CD4-positive, alpha-beta T cell treated with Interleukin-10 for 1 hour (primary cell): ENCODE data around the gene USP36.

Experiments
- DNase-seq: peaks from one replicate; pipeline ENCODE4 v3.0.0-alpha.2; 2020

Gene USP36

DNA sequence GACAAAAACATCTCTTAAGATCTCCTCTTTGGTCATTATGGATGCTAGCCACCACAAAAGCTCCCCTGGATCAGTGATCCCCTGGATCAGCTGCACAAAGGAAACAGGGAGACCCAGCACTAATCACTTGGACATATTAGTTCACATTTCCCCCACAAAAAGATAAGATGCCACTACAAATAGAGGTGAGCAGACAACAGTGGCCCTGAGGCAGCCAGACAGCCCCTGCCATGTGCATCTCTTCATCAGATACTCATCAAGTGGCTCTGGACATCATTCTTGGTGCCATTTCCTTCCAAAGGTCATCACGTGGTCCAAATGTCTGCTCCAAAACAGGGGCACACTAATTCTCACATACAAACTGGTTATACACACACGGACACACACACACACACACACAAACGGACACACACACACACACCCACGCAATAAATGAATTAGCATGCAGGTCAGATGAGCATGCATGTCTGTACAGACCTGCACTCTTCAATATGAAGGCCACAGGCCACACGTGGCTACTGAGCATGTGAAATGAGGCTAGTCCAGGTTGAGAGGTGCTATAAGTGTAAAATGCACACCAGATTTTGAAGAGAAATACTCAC is 4.1 kb downstream of the USP36 start:
- DNase-seq, result no peak

DNA sequence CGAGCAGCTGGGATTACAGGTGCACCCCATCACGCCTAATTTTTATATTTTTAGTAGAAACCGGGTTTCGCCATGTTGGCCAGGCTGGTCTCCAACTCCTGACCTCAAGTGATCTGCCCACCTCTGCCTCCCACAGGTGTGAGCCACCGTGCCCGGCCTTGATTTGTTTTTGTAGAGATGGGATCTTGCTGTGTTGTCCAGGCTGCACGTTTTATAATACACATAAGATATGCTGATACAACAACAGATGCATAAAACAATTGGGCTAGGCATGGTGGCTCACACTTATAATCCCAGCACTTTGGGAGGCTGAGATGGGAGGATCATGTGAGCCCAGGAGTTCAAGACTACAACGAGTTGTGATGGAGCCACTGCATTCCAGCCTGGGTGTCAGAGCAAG is 6.0 kb downstream of the USP36 start:
- no peak for DNase-seq

DNA sequence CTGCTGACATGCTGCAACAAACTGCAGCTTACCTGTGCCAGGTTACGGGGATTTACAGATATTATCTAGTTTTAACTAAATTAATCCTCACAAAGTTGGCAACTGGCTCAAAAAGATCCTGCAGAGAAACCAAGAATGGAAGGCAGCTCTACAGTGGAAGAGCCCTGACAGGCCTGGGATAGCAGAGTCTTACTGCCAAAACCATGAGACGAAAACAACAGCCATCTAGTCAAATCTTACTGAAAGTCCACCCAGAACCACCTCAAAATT is 8.1 kb downstream of the USP36 start:
- DNase-seq, result no peak

DNA sequence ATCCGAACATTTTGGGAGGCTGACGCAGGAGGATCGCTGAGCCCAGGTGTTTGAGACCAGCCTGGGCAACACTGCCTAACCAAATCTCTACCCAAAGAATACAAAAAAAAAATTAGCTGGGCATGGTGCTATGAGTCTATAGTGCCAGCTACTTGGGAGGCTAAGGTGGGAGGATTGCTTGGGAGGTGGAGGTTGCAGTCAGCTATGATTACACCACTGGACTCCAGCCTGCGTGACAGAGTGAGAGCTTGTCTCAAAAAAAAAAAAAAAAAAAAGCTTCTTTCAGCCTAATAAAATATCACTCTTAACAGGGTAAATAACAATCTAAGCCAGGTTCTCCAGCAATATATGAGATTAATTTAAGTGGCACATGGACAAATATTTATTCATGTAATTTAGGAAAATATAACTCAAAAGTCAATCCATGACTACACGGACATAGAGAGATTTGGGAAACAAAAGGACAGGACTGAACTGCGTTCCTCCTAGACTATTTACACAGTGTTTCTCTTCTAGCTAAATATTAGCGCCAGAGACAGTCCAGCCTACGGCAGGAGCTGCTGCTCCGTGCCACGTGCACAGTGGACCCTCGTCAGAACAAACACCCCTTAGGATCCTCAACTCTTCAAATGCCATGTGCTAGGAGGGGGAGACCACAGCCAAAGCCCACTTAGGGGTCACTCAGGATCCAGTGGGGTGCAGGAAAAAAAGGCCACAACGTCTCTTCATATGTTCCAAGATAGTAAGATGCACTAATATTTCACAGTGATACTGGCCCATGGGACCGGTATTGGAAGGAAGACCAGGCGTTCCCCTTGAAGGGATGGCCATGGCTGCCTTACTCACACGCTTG is 8.7 kb downstream of the USP36 start:
- DNase-seq, result no peak

DNA sequence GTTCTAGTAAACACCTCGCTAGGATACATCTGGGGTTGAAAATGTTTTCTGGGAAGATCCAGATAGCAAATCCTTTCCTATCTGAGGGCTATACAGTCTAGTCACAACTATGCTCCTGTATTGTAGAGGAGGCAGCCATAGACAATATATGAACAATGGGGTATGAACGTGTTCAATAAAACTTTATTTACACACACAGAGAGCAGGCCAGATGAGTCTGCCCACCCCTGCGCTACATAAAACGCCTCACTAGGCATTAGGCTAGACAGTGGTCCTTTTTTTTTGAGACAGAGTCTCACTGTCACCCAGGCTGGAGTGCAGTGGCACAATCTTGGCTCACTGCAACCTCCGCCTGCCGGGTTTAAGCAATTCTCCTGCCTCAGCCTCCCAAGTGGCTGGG is 11.1 kb downstream of the USP36 start:
- no peak for DNase-seq

DNA sequence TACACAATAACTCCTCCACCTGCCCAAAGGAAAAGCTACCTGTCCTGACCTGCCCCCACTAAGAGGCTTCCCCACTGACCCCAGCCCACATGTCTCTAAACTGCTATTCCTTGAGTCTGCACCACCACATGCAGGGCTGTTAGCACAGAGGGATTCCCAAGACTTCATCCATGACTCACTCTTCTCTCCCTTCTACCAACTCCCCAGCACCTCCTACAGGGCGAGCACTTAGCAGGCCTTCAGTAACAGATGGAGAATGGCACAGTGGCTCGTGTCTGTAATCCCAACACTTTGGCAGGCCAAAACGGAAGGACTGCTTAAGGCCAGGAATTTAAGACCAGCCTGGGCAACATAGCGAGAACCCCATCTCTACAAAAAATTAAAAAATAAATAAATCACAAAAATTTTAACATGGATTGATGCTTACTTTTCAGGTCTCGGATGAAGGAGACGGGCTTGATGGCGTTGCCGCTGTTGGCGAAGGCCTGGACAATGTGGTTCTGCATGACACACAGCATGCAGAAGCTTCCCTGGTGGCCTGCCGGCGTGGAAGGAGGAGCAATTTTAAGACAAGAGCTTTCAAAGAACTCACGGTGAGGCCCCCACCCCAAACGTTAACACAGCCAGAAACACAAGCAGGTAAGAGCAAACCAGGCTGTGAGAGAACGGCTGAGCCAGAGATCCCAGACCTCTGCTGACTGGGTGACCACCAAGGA is 12.0 kb downstream of the USP36 start:
- no peak for DNase-seq

DNA sequence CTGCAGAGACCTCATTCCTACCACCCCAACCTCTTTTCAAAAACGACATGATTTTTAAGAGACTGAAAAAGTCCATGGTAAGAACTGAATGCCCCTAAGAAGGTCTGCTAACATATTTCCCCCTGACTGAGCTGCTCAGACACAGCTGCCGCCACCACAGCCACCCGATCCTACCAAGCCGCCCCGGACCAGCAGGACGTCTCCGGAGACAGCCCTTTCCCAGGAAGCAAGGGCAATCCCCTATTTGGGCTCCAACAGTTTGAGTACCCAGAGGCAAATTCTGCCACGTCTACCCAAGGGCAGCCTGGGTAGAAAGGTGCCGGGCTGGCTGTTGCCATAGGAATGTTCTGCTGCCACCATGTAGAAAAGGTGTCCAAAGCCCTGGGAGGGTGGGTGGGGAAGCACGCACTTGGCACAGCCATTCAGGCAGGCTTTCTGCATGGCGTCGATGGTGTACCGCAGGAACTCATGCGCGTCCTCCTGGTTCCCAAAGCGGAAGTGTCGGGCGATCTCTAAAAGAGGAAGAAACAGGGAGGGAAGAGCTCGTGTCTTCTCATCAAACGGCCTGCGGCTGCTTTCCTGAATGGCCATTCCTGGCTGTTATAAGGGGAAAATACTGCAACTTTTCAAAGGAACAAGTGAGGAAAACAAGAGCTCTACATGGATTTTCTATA is 13.6 kb downstream of the USP36 start:
- no peak for DNase-seq

DNA sequence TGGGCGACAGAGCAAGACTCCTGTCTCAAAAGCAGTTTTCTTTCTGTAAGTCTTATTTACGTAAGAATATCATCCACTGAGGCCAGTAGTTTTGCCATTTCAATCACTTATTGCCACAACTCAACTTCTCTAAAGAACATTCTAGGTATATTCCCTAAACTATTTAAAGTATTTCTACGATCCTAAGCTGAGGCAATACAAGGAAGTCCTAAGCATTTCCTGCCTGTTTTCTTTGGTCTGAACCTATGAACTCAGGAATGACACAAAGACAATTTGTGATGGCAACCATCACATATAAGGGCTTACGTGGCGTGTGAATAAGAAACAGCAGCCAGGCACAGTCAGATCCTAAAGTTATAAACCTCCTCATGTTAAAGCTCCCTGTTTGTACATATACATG is 14.2 kb downstream of the USP36 start:
- no peak for DNase-seq

DNA sequence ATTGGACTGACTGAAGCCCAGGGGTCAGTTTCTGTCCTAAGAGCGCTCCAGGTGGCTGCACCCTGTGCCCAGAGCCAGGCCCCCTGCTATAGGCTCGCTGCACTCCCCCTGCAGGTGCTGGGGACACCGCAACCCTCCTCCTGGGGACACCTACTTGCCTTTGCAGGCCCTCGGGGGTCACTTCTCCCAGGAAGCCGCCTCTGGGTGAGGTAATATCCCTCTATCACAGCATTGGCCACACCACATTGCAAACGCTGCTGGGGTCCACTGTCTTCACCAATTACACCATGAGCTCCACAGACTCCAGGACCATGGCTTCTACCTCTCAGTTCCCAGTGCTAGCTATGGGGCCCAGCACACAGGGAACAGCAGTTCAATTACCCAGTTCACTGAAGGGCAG is 14.9 kb downstream of the USP36 start:
- no peak for DNase-seq

DNA sequence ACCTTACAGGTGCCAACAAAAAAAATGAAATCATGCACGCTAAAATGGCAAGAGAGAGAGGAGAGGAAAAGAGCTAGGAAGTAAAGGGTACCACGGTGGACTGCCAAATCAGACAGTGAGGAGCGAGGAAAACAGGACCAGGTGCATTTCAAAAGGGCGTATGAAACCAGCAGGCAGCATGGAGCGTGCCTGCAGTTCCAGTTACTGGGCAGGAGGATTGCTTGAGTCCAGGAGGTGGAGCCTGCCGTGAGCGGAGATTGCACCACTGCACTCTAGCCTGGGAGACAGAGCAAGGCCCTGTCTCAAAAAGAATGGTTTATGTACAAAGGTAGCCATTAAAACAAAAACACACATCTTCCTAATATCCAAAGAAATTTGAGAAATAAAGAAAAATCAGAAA is 16.4 kb downstream of the USP36 start:
- no peak for DNase-seq

DNA sequence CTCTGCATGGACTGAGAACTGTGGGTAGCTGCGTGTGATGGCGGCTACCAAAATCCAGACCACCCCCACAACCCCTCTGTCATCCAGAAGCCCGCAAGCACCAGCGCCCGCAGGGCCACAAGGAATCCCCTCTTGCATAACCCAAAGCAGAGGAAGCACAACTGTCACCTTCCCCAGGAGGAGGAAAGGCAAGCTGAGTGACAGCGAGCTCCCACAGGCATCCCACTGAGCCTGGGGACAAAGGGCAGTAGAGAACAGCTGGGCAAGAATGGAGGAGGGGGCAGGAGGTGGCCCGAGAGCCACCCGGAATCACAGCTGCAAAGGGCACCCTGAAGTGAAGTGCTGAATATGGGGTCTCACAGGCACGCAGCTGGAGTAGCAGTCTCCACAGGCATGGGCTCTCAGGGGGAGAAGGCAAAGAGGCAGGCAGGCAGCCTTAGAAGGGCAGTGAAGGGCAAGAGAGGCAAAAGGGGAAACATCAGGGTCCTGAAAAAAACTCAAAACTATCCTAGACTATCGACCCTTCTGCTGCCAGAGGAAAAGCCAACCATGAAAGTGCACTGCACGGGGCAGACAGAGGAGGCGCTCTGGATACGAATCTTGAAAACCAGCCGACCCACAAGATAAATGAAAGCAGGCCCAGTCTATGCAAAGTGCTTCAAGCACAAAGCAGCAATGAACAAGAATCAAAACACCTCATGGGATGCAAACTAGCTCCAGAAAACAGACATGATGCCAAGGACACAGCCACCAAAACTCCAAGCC is 17.1 kb downstream of the USP36 start:
- no peak for DNase-seq

DNA sequence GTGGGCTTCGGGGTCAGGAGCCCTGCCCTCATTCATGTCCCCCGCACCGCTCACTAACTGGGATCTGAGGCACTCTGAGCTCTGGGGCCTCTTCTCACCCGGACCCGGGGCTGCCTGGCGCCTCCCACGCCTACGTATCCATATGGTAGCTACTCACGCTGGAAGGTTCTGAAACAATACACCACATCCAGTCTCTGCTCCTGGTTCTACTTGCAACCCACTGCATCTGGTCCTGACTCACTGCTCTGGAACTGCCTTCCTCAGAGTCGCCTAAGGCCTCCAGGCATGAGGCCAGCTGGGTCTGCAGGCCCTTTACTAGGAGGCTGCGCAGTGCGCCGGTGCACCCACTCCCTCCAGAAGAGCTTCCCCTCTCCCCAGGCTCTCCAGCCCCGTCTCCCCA is 18.1 kb downstream of the USP36 start:
- no peak for DNase-seq

DNA sequence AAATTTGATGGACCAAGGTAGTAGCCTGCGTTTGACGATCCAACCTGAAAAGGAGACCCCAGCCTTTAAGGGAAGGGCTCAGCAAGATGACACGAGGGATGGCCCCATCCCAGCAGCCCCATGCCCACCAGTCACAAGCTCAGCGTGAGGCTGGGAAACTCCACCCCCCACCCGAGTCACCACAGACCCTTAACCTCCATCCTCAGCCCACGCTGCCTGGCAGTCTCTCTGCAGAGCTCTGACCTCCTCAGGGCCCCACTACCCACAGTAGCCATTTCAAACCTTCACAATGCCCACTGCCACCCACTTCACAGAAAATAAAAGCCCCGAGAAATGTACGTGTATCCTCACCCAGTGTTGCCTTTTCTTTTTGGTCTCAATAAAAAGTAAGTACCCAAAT is 18.7 kb downstream of the USP36 start:
- no peak for DNase-seq

DNA sequence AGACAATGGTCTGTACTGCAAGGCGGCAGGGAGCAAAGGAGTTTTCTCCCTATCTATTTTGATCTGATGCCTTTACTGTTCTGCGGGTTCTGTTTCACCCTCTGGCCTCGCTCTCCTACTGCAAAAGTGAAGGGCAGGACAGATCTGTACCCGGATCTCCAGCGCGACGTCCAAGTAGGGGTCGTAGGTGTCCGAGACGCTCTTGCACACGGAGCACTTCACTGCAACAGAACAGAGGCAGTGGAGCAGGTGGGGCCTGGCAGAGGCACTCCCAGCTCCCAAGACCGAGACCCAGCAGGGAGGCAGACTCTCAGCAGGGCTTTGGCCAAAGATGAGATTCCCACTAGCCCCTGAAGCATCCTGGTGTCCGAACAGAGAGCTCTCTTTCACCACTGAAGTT is 19.8 kb downstream of the USP36 start:
- DNase-seq, result no peak

DNA sequence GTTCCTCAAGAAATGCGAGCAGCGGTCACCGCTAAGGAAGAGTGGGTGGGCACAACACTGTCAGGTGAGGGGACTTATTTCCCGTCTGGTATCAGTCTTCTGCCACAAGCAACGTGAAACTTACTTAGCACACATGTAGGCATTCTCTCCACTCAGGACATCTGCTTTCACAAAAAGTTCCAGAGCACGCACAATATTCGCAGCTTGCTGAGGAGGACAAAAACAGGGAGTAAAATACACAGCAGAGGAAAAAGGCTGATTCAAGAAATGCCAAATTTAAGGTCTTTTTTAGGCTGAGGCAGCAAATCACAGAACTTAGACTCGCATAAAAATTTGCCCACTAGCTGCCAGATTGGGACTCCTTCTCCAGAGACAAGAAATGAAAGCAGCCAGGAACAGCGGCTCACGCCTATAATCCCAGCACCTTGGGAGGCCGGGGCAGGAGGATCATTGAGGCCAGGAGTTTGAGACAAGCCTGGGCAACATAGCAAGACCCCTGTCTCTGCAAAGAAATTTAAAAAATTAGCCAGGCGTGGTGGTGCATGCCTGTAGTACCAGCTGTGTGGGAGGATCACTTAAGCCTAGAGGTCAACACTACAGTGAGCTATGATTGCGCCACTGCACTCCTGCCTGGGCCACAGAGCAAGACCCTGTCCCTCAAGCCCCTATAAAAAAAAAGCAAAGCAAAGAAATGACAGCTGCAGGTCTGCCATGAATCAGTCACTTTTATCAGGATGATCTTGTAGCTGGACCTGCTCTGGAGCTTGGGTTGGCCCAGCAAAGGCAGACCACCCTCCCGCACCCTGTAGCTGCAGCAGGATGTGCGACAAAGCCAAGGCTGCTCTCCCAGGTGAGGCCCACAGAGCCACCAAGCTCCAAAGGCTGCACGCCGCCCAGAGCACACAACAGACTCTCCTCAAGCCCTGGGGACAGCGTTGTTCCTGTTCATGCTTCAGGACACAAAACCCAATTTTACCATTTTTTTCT is 20.5 kb downstream of the USP36 start:
- no peak for DNase-seq

DNA sequence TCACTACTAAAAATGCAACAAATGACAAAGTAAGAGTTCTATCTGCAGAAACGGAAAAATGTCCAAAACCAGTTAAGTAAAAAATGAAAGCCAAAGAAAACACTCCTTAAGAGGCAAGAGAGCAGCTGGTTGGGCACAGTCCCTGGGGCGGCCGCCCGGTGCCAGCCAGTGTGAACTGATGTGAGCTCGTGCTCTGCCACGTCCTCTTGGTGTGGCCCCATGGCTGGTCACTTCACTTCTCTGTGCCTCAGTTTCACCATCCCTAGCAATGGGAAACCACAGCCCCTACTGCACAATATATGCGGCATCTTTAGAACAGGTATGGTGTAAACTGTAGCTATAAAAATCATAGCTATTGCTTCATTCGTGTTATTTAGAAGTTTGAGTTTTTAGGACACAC is 21.2 kb downstream of the USP36 start:
- DNase-seq, result no peak

DNA sequence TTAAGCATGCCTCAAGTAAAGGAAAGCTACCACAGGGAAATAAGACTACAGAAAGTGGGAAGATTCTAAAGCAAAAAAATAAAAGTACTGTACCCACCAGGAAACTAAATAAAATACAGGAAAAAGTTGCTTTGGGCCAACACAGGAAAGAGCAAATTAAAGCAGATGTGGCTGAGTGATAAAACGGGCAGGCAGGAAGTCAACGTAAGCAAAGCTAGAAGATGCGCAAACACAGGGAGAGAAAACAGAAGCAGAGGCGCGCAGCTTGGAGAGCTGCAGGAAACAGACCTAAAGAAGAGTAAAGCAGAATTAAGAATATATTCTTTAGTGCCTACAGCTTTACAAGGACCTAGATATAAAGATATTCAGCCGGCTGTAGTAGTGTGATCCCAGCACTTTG is 21.7 kb downstream of the USP36 start:
- peak; percentile 72 for DNase-seq

DNA sequence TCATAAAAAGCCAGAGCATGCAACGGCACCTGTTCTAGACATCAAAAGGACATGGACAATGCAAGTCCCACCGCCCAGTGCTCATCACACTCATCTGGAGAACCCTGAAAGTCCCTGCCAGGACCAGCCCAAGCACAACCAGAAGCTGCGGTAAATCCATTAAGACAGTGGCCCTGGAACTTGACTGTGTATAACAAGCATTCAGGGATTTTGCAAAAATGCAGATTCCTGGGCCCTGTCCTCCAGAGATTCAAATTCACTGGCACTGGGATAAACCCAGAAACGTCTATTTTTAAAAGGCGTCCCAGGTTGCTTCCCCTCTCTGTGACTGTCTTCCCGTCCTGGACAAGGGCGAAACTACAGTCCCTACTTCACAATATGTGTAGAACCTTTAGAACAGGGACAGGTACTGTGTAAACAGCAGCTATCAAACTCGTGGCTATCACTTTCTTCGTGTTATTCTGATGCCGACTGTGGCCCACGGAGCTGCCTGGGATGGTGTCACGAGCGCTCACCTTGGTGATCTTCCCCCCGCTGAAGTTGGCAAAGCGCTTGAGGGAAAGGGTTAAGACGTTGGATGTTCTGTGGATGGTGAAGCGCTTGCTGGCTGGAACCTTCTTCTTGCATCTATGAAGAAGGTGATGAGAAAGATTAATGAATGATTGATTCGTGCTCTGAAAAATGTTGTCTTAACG is 22.3 kb downstream of the USP36 start:
- DNase-seq, result no peak

DNA sequence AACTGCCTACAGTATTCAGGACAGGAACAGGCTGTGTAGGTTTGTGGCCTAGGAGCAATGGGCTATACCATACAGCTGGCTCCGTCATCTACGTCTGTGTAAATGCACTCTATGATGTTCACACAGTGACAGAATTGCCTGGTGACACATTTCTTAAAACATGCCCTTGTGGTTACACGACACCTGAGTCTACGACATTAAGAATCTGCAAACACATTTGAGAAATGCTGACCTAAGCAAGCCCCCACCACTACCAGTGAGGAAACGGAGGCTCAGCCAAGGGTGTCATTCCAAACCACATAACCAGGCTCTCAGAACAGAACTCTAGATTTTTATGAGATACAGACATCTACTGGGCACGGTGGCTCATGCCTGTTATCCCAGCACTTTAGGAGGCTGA is 23.5 kb downstream of the USP36 start:
- DNase-seq, result peak; percentile 86

DNA sequence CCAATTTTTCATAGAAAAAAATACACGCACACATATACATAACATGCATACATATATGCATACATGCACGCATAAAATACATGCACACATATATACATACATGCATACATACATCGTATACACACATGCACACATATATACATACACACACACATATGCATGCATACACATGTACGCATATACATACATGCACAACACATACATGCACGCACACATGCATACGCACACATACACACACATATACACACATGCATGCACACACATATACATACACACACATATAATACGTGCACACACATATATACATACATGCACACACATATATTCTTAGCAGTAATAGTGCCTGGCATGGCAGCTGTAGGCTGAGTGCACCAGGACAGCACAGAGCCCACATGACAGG is 24.9 kb downstream of the USP36 start:
- DNase-seq, result no peak

DNA sequence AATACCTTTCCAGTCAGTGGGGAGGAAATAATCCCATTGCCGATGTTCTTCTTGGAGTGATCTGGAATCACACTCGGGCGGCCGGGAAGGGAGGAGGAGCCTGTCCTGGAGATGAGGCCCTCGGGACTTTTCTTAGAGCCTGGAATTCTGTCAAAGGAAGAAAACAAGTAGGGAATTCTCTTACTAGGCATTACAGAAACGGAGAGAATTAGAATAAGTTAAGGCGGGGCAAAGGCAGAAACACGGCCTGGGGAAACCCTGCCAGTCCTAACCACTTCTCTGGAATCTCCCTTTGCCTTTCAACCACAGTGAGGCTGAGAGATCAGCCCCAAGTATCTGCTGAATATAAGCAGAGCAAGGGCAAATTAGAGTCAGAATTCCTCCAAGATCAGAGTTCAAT is 27.8 kb downstream of the USP36 start:
- no peak for DNase-seq
